ENCODE measurements around the gene SUN3.

DNA sequence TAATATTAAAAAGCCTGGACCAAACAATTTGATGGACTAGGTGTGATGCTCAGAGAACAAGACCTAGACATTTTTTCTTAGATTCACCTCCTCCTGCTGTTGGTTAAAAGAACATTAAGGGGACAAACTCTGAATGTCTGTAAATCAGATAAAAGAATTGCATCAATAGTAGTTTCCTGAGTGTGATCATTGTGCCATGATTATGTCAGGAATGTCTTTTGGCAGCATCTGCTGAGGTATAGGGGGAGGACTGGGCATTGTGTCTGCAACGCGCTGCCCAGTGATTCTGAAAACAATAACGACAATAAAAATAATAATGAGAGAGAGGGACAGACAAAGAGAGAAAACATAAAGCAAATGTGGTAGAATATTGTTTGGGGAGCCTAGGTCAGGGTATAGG, 13.3 kb upstream of the SUN3 start:
- TF ChIP-seq POLR2A (IDR thresholded peaks at IDR 0.05): no peak
- TF ChIP-seq, protein P1, sequence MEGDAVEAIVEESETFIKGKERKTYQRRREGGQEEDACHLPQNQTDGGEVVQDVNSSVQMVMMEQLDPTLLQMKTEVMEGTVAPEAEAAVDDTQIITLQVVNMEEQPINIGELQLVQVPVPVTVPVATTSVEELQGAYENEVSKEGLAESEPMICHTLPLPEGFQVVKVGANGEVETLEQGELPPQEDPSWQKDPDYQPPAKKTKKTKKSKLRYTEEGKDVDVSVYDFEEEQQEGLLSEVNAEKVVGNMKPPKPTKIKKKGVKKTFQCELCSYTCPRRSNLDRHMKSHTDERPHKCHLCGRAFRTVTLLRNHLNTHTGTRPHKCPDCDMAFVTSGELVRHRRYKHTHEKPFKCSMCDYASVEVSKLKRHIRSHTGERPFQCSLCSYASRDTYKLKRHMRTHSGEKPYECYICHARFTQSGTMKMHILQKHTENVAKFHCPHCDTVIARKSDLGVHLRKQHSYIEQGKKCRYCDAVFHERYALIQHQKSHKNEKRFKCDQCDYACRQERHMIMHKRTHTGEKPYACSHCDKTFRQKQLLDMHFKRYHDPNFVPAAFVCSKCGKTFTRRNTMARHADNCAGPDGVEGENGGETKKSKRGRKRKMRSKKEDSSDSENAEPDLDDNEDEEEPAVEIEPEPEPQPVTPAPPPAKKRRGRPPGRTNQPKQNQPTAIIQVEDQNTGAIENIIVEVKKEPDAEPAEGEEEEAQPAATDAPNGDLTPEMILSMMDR (IDR thresholded peaks at IDR 0.05 in 4 of 5, conservative IDR thresholded peaks at IDR 0.05 in 1 of 5): no peak
